Sigmoid colon (tissue), 7 donors: ENCODE results near the gene SLC13A4. TPM values are rescaled to one million over a fixed set of nuclear protein-coding genes. Genes with fewer than 3 reads are reported as not detected.

ENCODE experiments used
- DNase-seq: peaks from one replicate; pipeline ENCODE4 v3.0.0-alpha.2; 2019
- H3K27ac ChIP-seq, 4 donors: fragments of 200-600 bp; sonication (generic); one replicate each; pipeline ENCODE4 v1.5.1; 2016 to 2019; ENCODE audit warnings: mild to moderate bottlenecking in 1 of 4
- H3K27me3 ChIP-seq, 3 donors: fragments of 200-600 bp; sonication (generic); one replicate each; pipeline ENCODE4 v1.5.1; 2019; ENCODE audit warnings: mild to moderate bottlenecking in 1 of 3
- H3K36me3 ChIP-seq, 4 donors: fragments of 200-600 bp; sonication (generic); one replicate each; pipeline ENCODE4 v1.5.1; 2016 to 2019
- H3K4me1 ChIP-seq, 4 donors: fragments of 200-600 bp; sonication (generic); one replicate each; pipeline ENCODE4 v1.5.1; 2017 to 2019
- H3K4me3 ChIP-seq, 4 donors: fragments of 200-600 bp; sonication (generic); one replicate each; pipeline ENCODE4 v1.5.1; 2017 to 2019; ENCODE audit warnings: mild to moderate bottlenecking in 2 of 4, moderate library complexity in 1 of 4
- H3K9me3 ChIP-seq, 4 donors: fragments of 200-600 bp in 3 of 4; sonication (generic) in 3 of 4; one replicate each; pipeline versions ENCODE4 v1.5.1 to v1.6.1; 2013 to 2019
- EP300 ChIP-seq, 4 donors: sonication (generic); formaldehyde crosslinking; IDR thresholded peaks; one replicate each; pipeline ENCODE4 v1.6.1; 2017; ENCODE audit warnings: antibody characterized with exemption in 4 of 4
- POLR2A ChIP-seq, 2 donors: fragments of 450-650 bp; IDR thresholded peaks; one replicate each; pipeline ENCODE4 v1.6.1; 2016; ENCODE audit warnings: antibody characterized with exemption in 2 of 2, mild to moderate bottlenecking in 2 of 2, moderate library complexity in 2 of 2
- POLR2AphosphoS5 ChIP-seq, 4 donors: sonication (generic); formaldehyde crosslinking; IDR thresholded peaks; one replicate each; pipeline ENCODE4 v1.6.1; 2017; ENCODE audit warnings: antibody characterized with exemption in 4 of 4
- WGBS, 2 donors: extraction: QIAGEN DNeasy Blood & Tissue Kit; methylation state at CpG; one replicate each; pipeline ENCODE4 v1.1.7; 2013; 5-methylcytosine and 5-hydroxymethylcytosine counted together
- intact Hi-C: fragments of 100-400 bp; cut with DNase I; formaldehyde crosslinking; loops from one replicate; pipeline ENCODE4 v1.15.1; 2023
- polyA plus RNA-seq, 3 donors: library from polyadenylated mRNA; stranded (reverse); fragments of 200-250 nt; gene quantifications; one replicate each; pipeline ENCODE4 v1.2.3, GENCODE V29; 2013
- total RNA-seq, 4 donors: library from RNA; depleted of rRNA; stranded (reverse); fragments of >200 nt; gene quantifications; one replicate each; pipeline ENCODE4 v1.1.0, GENCODE V29; 2016
- TF ChIP-seq, protein P1 (sequence below), 4 experiments: fragments of 450-650 bp in 3 of 4; fragments of 200-600 bp in 1 of 4; IDR thresholded peaks; one replicate each; pipeline ENCODE4 v1.5.1; 2016 to 2019; ENCODE audit warnings: antibody characterized with exemption in 4 of 4, mild to moderate bottlenecking in 3 of 4, moderate library complexity in 2 of 4
- donor health status: healthy with polysubstance abuse.
- donor health status: Bipolar disorder and iron deficiency.
- donor health status: healthy.

SLC13A4 gene
- total and polyA plus RNA-seq, 7 donors: 0.12 to 0.60 (median 0.28) TPM; not detected in 4

GRCh38 chr7:135723411-135723810 lies 4.6 kb downstream of the SLC13A4 start:
- H3K4me3 ChIP-seq: no peak overlapping the region
- intact Hi-C loops: no loop called here
- H3K9me3 ChIP-seq: no peaks in the 10 kb centered on the region
- H3K4me1 ChIP-seq: no peaks in the 10 kb centered on the region
- no peak overlapping the region for H3K27ac ChIP-seq
- no peaks in the 10 kb centered on the region for H3K27me3 ChIP-seq
- TF ChIP-seq EP300 (IDR thresholded peaks at IDR 0.05) (no peak), POLR2AphosphoS5 (IDR thresholded peaks at IDR 0.05) (no peak), POLR2A (IDR thresholded peaks at IDR 0.05) (no peak)
- TF ChIP-seq, protein P1, sequence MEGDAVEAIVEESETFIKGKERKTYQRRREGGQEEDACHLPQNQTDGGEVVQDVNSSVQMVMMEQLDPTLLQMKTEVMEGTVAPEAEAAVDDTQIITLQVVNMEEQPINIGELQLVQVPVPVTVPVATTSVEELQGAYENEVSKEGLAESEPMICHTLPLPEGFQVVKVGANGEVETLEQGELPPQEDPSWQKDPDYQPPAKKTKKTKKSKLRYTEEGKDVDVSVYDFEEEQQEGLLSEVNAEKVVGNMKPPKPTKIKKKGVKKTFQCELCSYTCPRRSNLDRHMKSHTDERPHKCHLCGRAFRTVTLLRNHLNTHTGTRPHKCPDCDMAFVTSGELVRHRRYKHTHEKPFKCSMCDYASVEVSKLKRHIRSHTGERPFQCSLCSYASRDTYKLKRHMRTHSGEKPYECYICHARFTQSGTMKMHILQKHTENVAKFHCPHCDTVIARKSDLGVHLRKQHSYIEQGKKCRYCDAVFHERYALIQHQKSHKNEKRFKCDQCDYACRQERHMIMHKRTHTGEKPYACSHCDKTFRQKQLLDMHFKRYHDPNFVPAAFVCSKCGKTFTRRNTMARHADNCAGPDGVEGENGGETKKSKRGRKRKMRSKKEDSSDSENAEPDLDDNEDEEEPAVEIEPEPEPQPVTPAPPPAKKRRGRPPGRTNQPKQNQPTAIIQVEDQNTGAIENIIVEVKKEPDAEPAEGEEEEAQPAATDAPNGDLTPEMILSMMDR (IDR thresholded peaks at IDR 0.05): no peak
- 78 to 86% methylated on average over 7 of the region's 7 CpGs for WGBS, 2 donors
- no peak for DNase-seq
- no peaks in the 10 kb centered on the region for H3K36me3 ChIP-seq

- Histone ChIP-seq H3K4me1 (peaks cover 0 to 10% (median 7%) of the 10 kb centered on the region in 4 donors), H3K4me3 (no peak overlapping the region), H3K9me3 (no peaks in the 10 kb centered on the region), H3K27ac (no peak overlapping the region), H3K27me3 (no peaks in the 10 kb centered on the region), H3K36me3 (no peaks in the 10 kb centered on the region)
- no peak for TF ChIP-seq POLR2AphosphoS5 (IDR thresholded peaks at IDR 0.05)
- no peak for TF ChIP-seq EP300 (IDR thresholded peaks at IDR 0.05)
- no peak for TF ChIP-seq POLR2A (IDR thresholded peaks at IDR 0.05)
- TF ChIP-seq, protein P1 (IDR thresholded peaks at IDR 0.05): no peak
- no peak for DNase-seq
- intact Hi-C loops: no loop called here
- WGBS, 2 donors: 93 to 95% methylated on average over 21 of the region's 21 CpGs
These were observed 6.7 kb downstream of the SLC13A4 start for GRCh38 chr7:135721198-135721820.

DNA sequence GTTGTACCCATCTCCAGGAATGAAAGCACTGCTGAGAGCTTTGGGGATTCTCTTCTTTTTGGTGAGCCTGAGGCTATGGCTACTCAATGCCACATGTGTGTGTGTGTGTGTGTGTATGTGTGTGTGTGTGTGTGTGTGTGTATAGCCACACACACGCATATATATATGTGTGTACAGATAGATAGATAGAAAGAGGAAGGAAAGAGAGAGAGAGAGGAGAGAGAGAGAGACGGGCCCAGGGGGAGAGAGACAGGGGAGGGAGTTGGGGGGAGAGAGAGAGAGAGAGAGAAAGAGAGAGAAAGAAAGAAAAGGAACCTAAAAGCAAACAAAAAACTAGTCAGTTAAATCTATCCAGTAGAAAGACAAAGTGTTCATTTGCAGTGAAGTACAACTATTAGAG lies 8.3 kb downstream of the SLC13A4 start:
- Histone ChIP-seq H3K36me3 (no peaks in the 10 kb centered on the region), H3K27ac (no peak overlapping the region), H3K27me3 (no peaks in the 10 kb centered on the region), H3K4me1 (peaks cover 0 to 11% (median 7%) of the 10 kb centered on the region in 4 donors), H3K9me3 (no peaks in the 10 kb centered on the region), H3K4me3 (no peak overlapping the region)
- WGBS, 2 donors: 19 to 32% methylated on average over 2 of the region's 2 CpGs
- TF ChIP-seq POLR2AphosphoS5 (IDR thresholded peaks at IDR 0.05) (no peak), POLR2A (IDR thresholded peaks at IDR 0.05) (no peak), EP300 (IDR thresholded peaks at IDR 0.05) (no peak)
- TF ChIP-seq, protein P1 (IDR thresholded peaks at IDR 0.05): no peak
- DNase-seq: no peak
- intact Hi-C loops: no loop called here

GRCh38 chr7:135718794-135719437 lies 9.1 kb downstream of the SLC13A4 start:
- H3K36me3 ChIP-seq: no peaks in the 10 kb centered on the region
- H3K27me3 ChIP-seq: no peaks in the 10 kb centered on the region
- H3K9me3 ChIP-seq: no peaks in the 10 kb centered on the region
- no peak overlapping the region for H3K27ac ChIP-seq
- 69 to 76% methylated on average over 7 of the region's 7 CpGs for WGBS, 2 donors
- H3K4me1 ChIP-seq: peaks cover 0 to 11% (median 7%) of the 10 kb centered on the region in 4 donors
- no peak for DNase-seq
- intact Hi-C loops: no loop called here
- H3K4me3 ChIP-seq: no peak overlapping the region
- TF ChIP-seq, protein P1 (IDR thresholded peaks at IDR 0.05): no peak
- TF ChIP-seq POLR2AphosphoS5 (IDR thresholded peaks at IDR 0.05): no peak
- no peak for TF ChIP-seq POLR2A (IDR thresholded peaks at IDR 0.05)
